Heart right ventricle (tissue), 16 donors: ENCODE results near the gene C1S. TPM values are rescaled to one million over a fixed set of nuclear protein-coding genes. Genes with fewer than 3 reads are reported as not detected.

Source experiments
- ATAC-seq, 8 donors: fragments of 200-7000 bp; cut with Tn5 transposase; one replicate each; pipeline ENCODE4 v1.9.1; 2020; ENCODE audit warnings: mild to moderate bottlenecking in 8 of 8, moderate library complexity in 8 of 8, moderate number of reproducible peaks in 1 of 8
- DNase-seq, 2 donors: peaks; one replicate each; pipeline ENCODE4 v3.0.0-alpha.2; 2020
- H3K27ac ChIP-seq, 10 donors: fragments of 200-600 bp; sonication (generic) in 2 of 10; one replicate each; pipeline versions ENCODE4 v1.5.0 to v1.8.0; 2020 to 2022; ENCODE audit warnings: mild to moderate bottlenecking in 3 of 10
- H3K27me3 ChIP-seq, 7 donors: fragments of 200-600 bp; one replicate each; pipeline ENCODE4 v1.8.0; 2021 to 2022; ENCODE audit warnings: mild to moderate bottlenecking in 2 of 7
- H3K36me3 ChIP-seq, 9 donors: fragments of 200-600 bp; sonication (generic) in 1 of 9; one replicate each; pipeline versions ENCODE4 v1.5.0 to v1.8.0; 2020 to 2022; ENCODE audit warnings: mild to moderate bottlenecking in 2 of 9
- H3K4me1 ChIP-seq, 9 donors: fragments of 200-600 bp; sonication (generic) in 1 of 9; one replicate each; pipeline versions ENCODE4 v1.5.0 to v1.8.0; 2020 to 2022; ENCODE audit warnings: mild to moderate bottlenecking in 4 of 9
- H3K4me3 ChIP-seq, 10 donors: fragments of 200-600 bp; sonication (generic) in 2 of 10; one replicate each; pipeline versions ENCODE4 v1.5.0 to v1.8.0; 2020 to 2022; ENCODE audit warnings: mild to moderate bottlenecking in 7 of 10, moderate library complexity in 2 of 10
- H3K9me3 ChIP-seq, 11 donors: fragments of 200-600 bp in 10 of 11; sonication (generic) in 2 of 11; one replicate each; pipeline versions ENCODE4 v1.5.0 to v1.8.0; 2013 to 2022; ENCODE audit warnings: mild to moderate bottlenecking in 2 of 11, control low read depth in 1 of 11, moderate library complexity in 1 of 11
- WGBS, 2 donors: extraction: QIAGEN DNeasy Blood & Tissue Kit; methylation state at CpG; one replicate each; pipeline ENCODE4 v1.1.7; 2013; ENCODE audit warnings: inconsistent platforms in 1 of 2; 5-methylcytosine and 5-hydroxymethylcytosine counted together
- intact Hi-C, 10 donors: fragments of 100-400 bp; cut with DNase I; formaldehyde crosslinking; loops; one replicate each; pipeline versions ENCODE4 v1.11.1 to v1.14.2; 2022
- polyA plus RNA-seq, 2 donors: library from polyadenylated mRNA; stranded (reverse); fragments of 200-250 nt; gene quantifications; one replicate each; pipeline ENCODE4 v1.2.3, GENCODE V29; 2013
- total RNA-seq, 10 donors: library from RNA; stranded (reverse); fragmentation: NEBNext Ultra II Directional in 3 of 10; extraction: Animal tissue kit (Norgen Biotek cat#: 25700) in 3 of 10; gene quantifications; one replicate each; pipeline versions ENCODE4 v1.2.1 to v1.2.4, GENCODE V29; 2021 to 2023
- TF ChIP-seq, protein P1 (sequence below), 9 donors: fragments of 200-600 bp; sonication (generic) in 2 of 9; IDR thresholded peaks; one replicate each; pipeline versions ENCODE4 v1.5.0 to v1.8.0; 2021 to 2022; ENCODE audit warnings: antibody characterized with exemption in 9 of 9, mild to moderate bottlenecking in 5 of 9, moderate library complexity in 1 of 9
- donor health status: Arrhythmogenic right ventricular cardiomyopathy.
- donor health status: ischemic (EF 13 %, LVEDD 7.1; RV severe dilation, severe dysfunction).
- donor health status: healthy with polysubstance abuse.
- donor health status: DM: no; HTN: yes; CAD: no.
- donor health status: DM: no; HTN: no; CAD: no.
- donor health status: ischemic (EF 25% LVEDD 6.9; RV normal size, moderate dysfunction).
- donor health status: ischemic (EF 25% LVEDD 5.7; RV mildly dilated, moderate dysfunction).
- donor health status: healthy.
- donor health status: DM: yes; HTN: yes; CAD: no.
- donor health status: Ischemic cardiomyopathy.
- donor health status: ischemic (EF 35%, LVEDD 5.7; RV mildly dilated, moderate dysfunction).
- donor health status: nonischemic (EF 11% LVEDD 7.7; RV severe dilation, severe dysfunction).
- donor health status: DM: yes; HTN: yes; CAD: no.
- donor health status: PGD.
- donor health status: ischemic (EF 29% LVEDD 5.4; RV normal size, mild dysfunction).
- donor health status: nonischemic (EF 23%, LVEDD 6.1; RV moderate dilation, normal function).

The C1S gene
- total and polyA plus RNA-seq, 12 donors, result 25.1 to 151 (median 53.5) TPM

DNA sequence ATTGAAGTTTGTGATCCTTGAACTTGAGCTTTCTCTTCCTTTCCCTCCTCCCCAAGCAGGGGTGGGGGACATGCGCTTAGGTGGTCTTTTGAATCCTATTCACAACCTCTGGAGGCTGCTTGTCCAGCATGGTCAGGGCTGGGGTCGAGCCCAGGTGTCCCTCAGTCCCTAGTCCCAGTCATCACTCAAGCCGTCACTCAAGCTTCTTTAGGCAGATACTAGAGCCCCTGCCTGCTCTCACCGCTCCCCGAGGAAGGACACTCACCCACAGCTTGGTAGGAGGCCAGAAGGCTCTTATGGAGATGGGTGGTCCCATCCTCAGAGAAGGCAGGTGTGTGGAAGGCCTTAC lies 49.0 kb downstream of the C1S start:
- H3K9me3 ChIP-seq, result peaks cover 0 to 13% (median 3%) of the 10 kb centered on the region in 11 donors
- DNase-seq (no peak), ATAC-seq (no peak)
- intact Hi-C loops, result loop anchor here in 6 of 10 donors (1.0 to 10.0 kb wide), 5 partner anchors 47 to 165 kb away; partner anchors contain the start of genes C1S (in 5 of the 6), C12orf57 (in 1 of the 6) and RNU7-1 (in 1 of the 6)
- no peaks in the 10 kb centered on the region for H3K27me3 ChIP-seq
- peaks cover 0 to 44% (median 14%) of the 10 kb centered on the region in 9 donors for H3K4me1 ChIP-seq
- 64% methylated on average over 5 of the region's 5 CpGs for WGBS, 2 donors
- H3K27ac ChIP-seq, result peak overlapping the region in 9 of 10 donors; percentile 85 to 98 (median 89)
- H3K4me3 ChIP-seq, result peak overlapping the region in 7 of 10 donors; percentile 41 to 70 (median 63)
- peaks cover 0 to 16% (median 0%) of the 10 kb centered on the region in 9 donors for H3K36me3 ChIP-seq
- TF ChIP-seq, protein P1, sequence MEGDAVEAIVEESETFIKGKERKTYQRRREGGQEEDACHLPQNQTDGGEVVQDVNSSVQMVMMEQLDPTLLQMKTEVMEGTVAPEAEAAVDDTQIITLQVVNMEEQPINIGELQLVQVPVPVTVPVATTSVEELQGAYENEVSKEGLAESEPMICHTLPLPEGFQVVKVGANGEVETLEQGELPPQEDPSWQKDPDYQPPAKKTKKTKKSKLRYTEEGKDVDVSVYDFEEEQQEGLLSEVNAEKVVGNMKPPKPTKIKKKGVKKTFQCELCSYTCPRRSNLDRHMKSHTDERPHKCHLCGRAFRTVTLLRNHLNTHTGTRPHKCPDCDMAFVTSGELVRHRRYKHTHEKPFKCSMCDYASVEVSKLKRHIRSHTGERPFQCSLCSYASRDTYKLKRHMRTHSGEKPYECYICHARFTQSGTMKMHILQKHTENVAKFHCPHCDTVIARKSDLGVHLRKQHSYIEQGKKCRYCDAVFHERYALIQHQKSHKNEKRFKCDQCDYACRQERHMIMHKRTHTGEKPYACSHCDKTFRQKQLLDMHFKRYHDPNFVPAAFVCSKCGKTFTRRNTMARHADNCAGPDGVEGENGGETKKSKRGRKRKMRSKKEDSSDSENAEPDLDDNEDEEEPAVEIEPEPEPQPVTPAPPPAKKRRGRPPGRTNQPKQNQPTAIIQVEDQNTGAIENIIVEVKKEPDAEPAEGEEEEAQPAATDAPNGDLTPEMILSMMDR (IDR thresholded peaks at IDR 0.05), result no peak

DNA sequence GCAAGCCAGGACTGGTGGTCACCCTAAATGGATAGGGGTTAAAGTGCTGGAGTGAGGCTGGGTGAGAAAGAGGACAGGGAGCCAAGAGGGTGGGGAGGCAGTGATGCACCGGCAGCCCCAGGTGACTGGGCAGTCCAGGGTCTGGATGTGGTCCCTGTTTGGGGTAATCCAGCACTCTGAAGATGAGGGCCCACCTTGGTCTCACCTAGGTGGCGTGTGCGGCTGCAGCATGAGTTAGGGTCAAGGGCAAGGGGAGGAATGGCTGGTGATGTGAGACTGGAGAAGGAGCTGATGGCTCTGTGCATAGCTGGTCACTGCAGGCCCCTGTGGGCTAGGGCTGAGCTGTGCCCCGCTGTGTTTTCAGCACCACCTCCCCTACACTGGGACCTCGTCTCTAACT lies 50.1 kb downstream of the C1S start:
- Histone ChIP-seq H3K27ac (no peak overlapping the region), H3K27me3 (no peaks in the 10 kb centered on the region), H3K4me3 (no peak overlapping the region), H3K9me3 (peaks cover 0 to 11% (median 3%) of the 10 kb centered on the region in 11 donors), H3K36me3 (peaks cover 0 to 22% (median 0%) of the 10 kb centered on the region in 9 donors), H3K4me1 (peaks cover 0 to 44% (median 14%) of the 10 kb centered on the region in 9 donors)
- ATAC-seq (no peak), DNase-seq (no peak)
- TF ChIP-seq, protein P1 (IDR thresholded peaks at IDR 0.05), result no peak
- intact Hi-C loops, result loop anchor here in 4 of 10 donors (5.0 to 10.0 kb wide), 3 partner anchors 156 to 166 kb away; partner anchors contain the start of genes C12orf57 (in 1 of the 4), PTPN6 (in 1 of the 4) and RNU7-1 (in 1 of the 4)
- 96% methylated on average over 5 of the region's 5 CpGs for WGBS, 2 donors

DNA sequence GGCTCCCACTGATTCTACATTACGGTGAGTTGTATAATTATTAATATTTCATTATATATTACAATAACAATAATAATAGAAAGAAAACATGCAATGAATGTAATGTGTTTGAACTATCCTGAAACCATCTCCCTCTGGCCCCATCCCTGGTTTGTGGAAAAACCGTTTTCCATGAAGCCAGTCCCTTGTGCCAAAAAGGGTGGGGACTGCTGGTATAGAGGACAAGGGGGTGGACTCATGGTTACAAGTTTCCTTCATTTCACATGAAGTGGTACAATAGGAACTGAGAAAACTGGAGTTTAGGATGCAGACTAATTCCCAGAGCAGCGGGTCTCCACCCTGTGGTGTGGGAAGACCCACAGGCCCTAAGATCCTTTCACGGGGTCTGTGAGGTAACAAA lies 51.5 kb downstream of the C1S start:
- TF ChIP-seq, protein P1 (IDR thresholded peaks at IDR 0.05), result no peak
- H3K27ac ChIP-seq, result peak overlapping the region in 1 of 10 donors; percentile 36
- intact Hi-C loops, result loop anchor here in 5 of 10 donors (2.0 to 10.0 kb wide), 4 partner anchors 51 to 167 kb away; partner anchors contain the start of genes C12orf57 (in 1 of the 5), C1S (in 1 of the 5), PTPN6 (in 1 of the 5) and RNU7-1 (in 1 of the 5)
- 80% methylated on average over 4 of the region's 4 CpGs for WGBS, 2 donors
- no peak overlapping the region for H3K4me3 ChIP-seq
- no peak for ATAC-seq
- H3K27me3 ChIP-seq, result no peaks in the 10 kb centered on the region
- no peak for DNase-seq
- peaks cover 0 to 39% (median 14%) of the 10 kb centered on the region in 9 donors for H3K4me1 ChIP-seq
- H3K36me3 ChIP-seq, result peaks cover 0 to 27% (median 0%) of the 10 kb centered on the region in 9 donors
- H3K9me3 ChIP-seq, result no peaks in the 10 kb centered on the region

DNA sequence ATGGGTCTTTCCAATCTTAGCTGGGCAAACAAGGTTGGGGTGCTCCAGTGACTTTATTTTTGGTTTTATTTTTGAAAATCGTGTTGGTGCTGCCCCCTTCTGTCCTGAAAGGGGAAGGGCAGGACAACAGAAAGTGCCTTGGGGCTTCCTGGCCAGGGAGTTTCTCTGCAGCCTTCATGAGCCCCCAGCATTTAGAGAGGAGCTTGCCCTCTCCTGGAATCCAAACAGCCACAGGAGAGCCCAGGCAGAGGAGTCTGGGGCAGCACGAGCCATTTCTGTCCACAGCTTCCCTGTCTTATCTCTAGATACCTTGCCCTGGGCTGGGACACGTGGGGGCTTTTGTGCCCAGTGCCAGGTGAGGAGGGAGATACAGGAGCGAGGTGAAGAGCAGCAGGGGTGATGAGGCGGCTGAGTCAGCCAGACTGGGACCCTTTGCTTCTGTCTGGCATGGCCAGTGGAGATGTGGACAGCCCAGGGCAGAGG lies 52.9 kb downstream of the C1S start:
- DNase-seq, result no peak
- intact Hi-C loops, result loop anchor here in 5 of 10 donors (2.0 to 10.0 kb wide), 4 partner anchors 53 to 169 kb away; partner anchors contain the start of genes C12orf57 (in 1 of the 5), C1S (in 1 of the 5), PTPN6 (in 1 of the 5) and RNU7-1 (in 1 of the 5)

More for the DNA sequence above, 52.9 kb downstream of the C1S start:
- Histone ChIP-seq H3K4me1 (peaks cover 0 to 26% (median 9%) of the 10 kb centered on the region in 9 donors), H3K27me3 (no peaks in the 10 kb centered on the region), H3K4me3 (no peak overlapping the region), H3K9me3 (no peaks in the 10 kb centered on the region), H3K27ac (peak overlapping the region in 1 of 10 donors; percentile 36), H3K36me3 (peaks cover 0 to 40% (median 0%) of the 10 kb centered on the region in 9 donors)
- WGBS, 2 donors, result 24 to 33% methylated on average over 5 of the region's 5 CpGs
- TF ChIP-seq, protein P1 (IDR thresholded peaks at IDR 0.05), result peak; percentile 72 to 93 (median 86)
- ATAC-seq, result no peak
